GM12875 (cell line): Measurements from ENCODE around the gene ATOH8.

Experiments used
- H3K4me3 ChIP-seq: one replicate; pipeline ENCODE4 v1.5.1; 2011; ENCODE audit warnings: low read depth, low read length, control low read depth
- CTCF ChIP-seq: IDR thresholded peaks from 2 replicates; pipeline ENCODE4 v1.5.1; 2011; ENCODE audit warnings: low read depth, mild to moderate bottlenecking, control low read depth, inconsistent platforms, low read length, moderate library complexity, borderline replicate concordance; ENCODE audit not compliant: insufficient read depth

Gene ATOH8

GRCh38 chr2:85791704-85792565, 38.1 kb downstream of the ATOH8 start:
- TF ChIP-seq CTCF: no peak

GRCh38 chr2:85792783-85793441, 39.1 kb downstream of the ATOH8 start:
- no peak overlapping the region for H3K4me3 ChIP-seq
- TF ChIP-seq CTCF: no peak

More at GRCh38 chr2:85791704-85792565, 38.1 kb downstream of the ATOH8 start:
- H3K4me3 ChIP-seq: no peak overlapping the region

GRCh38 chr2:85793584-85793983, 39.8 kb downstream of the ATOH8 start:
- TF ChIP-seq CTCF: no peak

GRCh38 chr2:85794038-85794441, 40.2 kb downstream of the ATOH8 start:
- TF ChIP-seq CTCF: no peak
- no peak overlapping the region for H3K4me3 ChIP-seq

More at GRCh38 chr2:85793584-85793983, 39.8 kb downstream of the ATOH8 start:
- H3K4me3 ChIP-seq: no peak overlapping the region

- H3K4me3 ChIP-seq: no peak overlapping the region
- no peak for TF ChIP-seq CTCF
Observed at GRCh38 chr2:85794491-85795121, 40.8 kb downstream of the ATOH8 start.

- no peak for TF ChIP-seq CTCF
- no peak overlapping the region for H3K4me3 ChIP-seq
Observed at GRCh38 chr2:85795331-85796045, 41.7 kb downstream of the ATOH8 start.
